Limb (tissue), 2 donors: ENCODE measurements around the gene ARHGAP32.

Experiments used
- DNase-seq, 2 donors: peaks; one replicate each; pipeline ENCODE4 v3.0.0-alpha.2; 2016; ENCODE audit errors: extremely low spot score in 2 of 2

ARHGAP32 gene

GRCh38 chr11:129192150-129192549 is at the start of gene ARHGAP32:
TSS of gene ARHGAP32 (minus strand) at chr11:129192325. CDS start at chr11:129192198, 127 bp downstream.
- DNase-seq, result no peak

GRCh38 chr11:129239207-129239606 is 47.1 kb upstream of the ARHGAP32 start:
- DNase-seq, result no peak

GRCh38 chr11:129237880-129238638 is 45.9 kb upstream of the ARHGAP32 start:
- no peak for DNase-seq

GRCh38 chr11:129237456-129237855 is 45.3 kb upstream of the ARHGAP32 start:
- no peak for DNase-seq

- DNase-seq, result no peak
Observed at GRCh38 chr11:129236850-129237249, 44.7 kb upstream of the ARHGAP32 start.

GRCh38 chr11:129234978-129235377 is 42.9 kb upstream of the ARHGAP32 start:
- DNase-seq, result no peak

GRCh38 chr11:129230006-129230405 is 37.9 kb upstream of the ARHGAP32 start:
- no peak for DNase-seq

- no peak for DNase-seq
Observed at GRCh38 chr11:129226207-129226798, 34.2 kb upstream of the ARHGAP32 start.

GRCh38 chr11:129225190-129225589 is 33.1 kb upstream of the ARHGAP32 start:
- no peak for DNase-seq

- DNase-seq, result no peak
Observed at GRCh38 chr11:129224538-129224937, 32.4 kb upstream of the ARHGAP32 start.

GRCh38 chr11:129223701-129224149 is 31.6 kb upstream of the ARHGAP32 start:
- DNase-seq, result no peak

- no peak for DNase-seq
Observed at GRCh38 chr11:129223260-129223659, 31.1 kb upstream of the ARHGAP32 start.

- DNase-seq, result no peak
Observed at GRCh38 chr11:129222158-129222557, 30.0 kb upstream of the ARHGAP32 start.

GRCh38 chr11:129215506-129216245 is 23.6 kb upstream of the ARHGAP32 start:
- no peak for DNase-seq

GRCh38 chr11:129214710-129215295 is 22.7 kb upstream of the ARHGAP32 start:
- DNase-seq, result no peak

- DNase-seq, result no peak
Observed at GRCh38 chr11:129213261-129213660, 21.1 kb upstream of the ARHGAP32 start.

- no peak for DNase-seq
Observed at GRCh38 chr11:129211397-129211796, 19.3 kb upstream of the ARHGAP32 start.

GRCh38 chr11:129210831-129211181 is 18.7 kb upstream of the ARHGAP32 start:
- no peak for DNase-seq

- no peak for DNase-seq
Observed at GRCh38 chr11:129209891-129210830, 18.0 kb upstream of the ARHGAP32 start.

- no peak for DNase-seq
Observed at GRCh38 chr11:129208863-129209262, 16.7 kb upstream of the ARHGAP32 start.
